GM23248 (cell line): Measurements from ENCODE around the gene TLCD3A. TPM values are rescaled to one million over a fixed set of nuclear protein-coding genes. Genes with fewer than 3 reads are reported as not detected.

Experiments
- DNase-seq: peaks from one replicate; pipeline ENCODE4 v3.0.0-alpha.2; 2015
- H2AFZ ChIP-seq: fragments of 200-600 bp; sonication (generic); 2 replicates; pipeline ENCODE4 v1.6.1; 2016; ENCODE audit warnings: antibody characterized with exemption
- H3F3A ChIP-seq: fragments of 200-600 bp; sonication (generic); 2 replicates; pipeline ENCODE4 v1.6.1; 2016; ENCODE audit warnings: mild to moderate bottlenecking, antibody characterized with exemption, mixed run types; ENCODE audit not compliant: insufficient read depth
- H3K27ac ChIP-seq: fragments of 200-600 bp; sonication (generic); 2 replicates; pipeline ENCODE4 v1.5.1; 2016; ENCODE audit warnings: mild to moderate bottlenecking
- H3K27me3 ChIP-seq: fragments of 200-600 bp; sonication (generic); replicated peaks from 2 replicates; pipeline ENCODE4 v1.6.1; 2016; ENCODE audit warnings: mild to moderate bottlenecking; ENCODE audit not compliant: insufficient read depth
- H3K36me3 ChIP-seq: fragments of 200-600 bp; sonication (generic); 2 replicates; pipeline ENCODE4 v1.6.1; 2016; ENCODE audit warnings: low read depth, mild to moderate bottlenecking
- H3K4me1 ChIP-seq: fragments of 200-600 bp; sonication (generic); 2 replicates; pipeline ENCODE4 v1.6.1; 2016; ENCODE audit warnings: mild to moderate bottlenecking; ENCODE audit not compliant: insufficient read depth
- H3K4me2 ChIP-seq: fragments of 200-600 bp; sonication (generic); one replicate; pipeline ENCODE4 v1.6.1; 2016; ENCODE audit warnings: mild to moderate bottlenecking; ENCODE audit not compliant: unreplicated experiment
- H3K4me3 ChIP-seq: fragments of 200-600 bp; sonication (generic); 2 replicates; pipeline ENCODE4 v1.5.1; 2016; ENCODE audit warnings: mild to moderate bottlenecking
- H3K79me2 ChIP-seq: fragments of 200-600 bp; sonication (generic); 2 replicates; pipeline ENCODE4 v1.6.1; 2016; ENCODE audit warnings: mild to moderate bottlenecking; ENCODE audit not compliant: insufficient read depth
- H3K9ac ChIP-seq: fragments of 200-600 bp; sonication (generic); 2 replicates; pipeline ENCODE4 v1.6.1; 2016; ENCODE audit warnings: mild to moderate bottlenecking
- H3K9me2 ChIP-seq: fragments of 200-600 bp; sonication (generic); 2 replicates; pipeline ENCODE4 v1.6.1; 2016; ENCODE audit warnings: mixed run types, mild to moderate bottlenecking, moderate library complexity; ENCODE audit not compliant: insufficient read depth
- H3K9me3 ChIP-seq: fragments of 200-600 bp; sonication (generic); one replicate; pipeline ENCODE4 v1.6.1; 2017; ENCODE audit warnings: low read depth
- H4K20me1 ChIP-seq: fragments of 200-600 bp; sonication (generic); 2 replicates; pipeline ENCODE4 v1.6.0; 2016; ENCODE audit not compliant: insufficient read depth
- EZH2 ChIP-seq: fragments of 200-600 bp; sonication (generic); IDR thresholded peaks from 2 replicates; pipeline ENCODE4 v1.6.1; 2018; ENCODE audit warnings: antibody characterized with exemption, mild to moderate bottlenecking; ENCODE audit not compliant: insufficient read depth, poor library complexity, severe bottlenecking
- EZH2phosphoT487 ChIP-seq: fragments of 200-600 bp; sonication (generic); IDR thresholded peaks from 2 replicates; pipeline ENCODE4 v1.6.1; 2018; ENCODE audit warnings: antibody characterized with exemption, moderate library complexity, mild to moderate bottlenecking, low read depth; ENCODE audit not compliant: insufficient read depth
- WGBS, 2 experiments: methylation state at CpG; one replicate each; pipeline ENCODE4 v1.1.6; 2015 to 2017; ENCODE audit warnings: low lambda C conversion rate in 2 of 2, low coverage in 1 of 2; ENCODE audit errors: missing lambda C conversion rate in 2 of 2; 5-methylcytosine and 5-hydroxymethylcytosine counted together
- in situ Hi-C: fragments of 300-500 bp; cut with MboI; formaldehyde crosslinking; loops from 2 replicates; pipeline ENCODE4 v1.15.0; 2020
- polyA plus RNA-seq: library from polyadenylated mRNA; unstranded; fragments of >200 nt; fragmentation: Nextera tagmentation; extraction: Ambion mirVana; gene quantifications from 2 replicates; pipeline ENCODE4 v1.2.1, GENCODE V29; 2016
- total RNA-seq: library from RNA; depleted of rRNA; stranded (reverse); fragments of >200 nt; shearing (Covaris generic); gene quantifications from 2 replicates; pipeline ENCODE4 v1.2.3, GENCODE V29; 2014

Gene TLCD3A
- total and polyA plus RNA-seq, 2 experiments from 2014 or later: 42.2 to 56.4 TPM

DNA sequence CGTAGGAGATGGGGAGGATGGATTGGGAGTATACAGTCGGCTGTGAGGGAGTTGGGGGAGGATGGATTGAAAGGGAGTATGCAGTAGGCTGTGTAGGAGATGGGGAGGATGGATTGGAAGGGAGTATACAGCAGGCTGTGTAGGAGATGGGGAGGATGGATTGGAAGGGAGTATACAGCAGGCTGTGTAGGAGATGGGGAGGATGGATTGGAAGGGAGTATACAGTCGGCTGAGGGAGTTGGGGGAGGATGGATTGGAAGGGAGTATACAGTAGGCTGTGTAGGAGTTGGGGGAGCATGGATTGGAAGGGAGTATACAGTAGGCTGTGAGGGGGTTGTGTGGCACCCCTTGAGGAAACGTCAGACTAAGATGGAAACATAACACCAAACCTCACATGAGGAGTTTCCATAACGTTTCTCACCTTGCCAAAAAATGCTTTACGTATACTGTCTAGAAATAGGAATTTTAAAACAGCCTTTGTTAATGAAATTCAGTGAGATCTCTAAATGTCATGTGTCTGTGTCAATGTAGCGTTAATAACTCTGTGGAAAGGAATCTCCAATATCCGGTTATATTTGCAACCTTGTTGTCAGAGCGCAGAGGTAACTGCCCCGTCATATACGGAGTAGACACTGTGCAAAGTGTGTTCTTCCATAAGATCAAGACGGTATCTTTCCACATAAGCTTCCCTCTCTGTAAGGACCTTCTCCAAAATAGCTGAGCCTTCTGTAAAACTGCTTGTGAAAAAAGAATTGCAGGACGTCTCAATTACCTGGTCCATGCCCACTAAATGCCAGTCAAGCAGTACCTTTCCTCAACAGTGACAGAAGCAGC, 11.5 kb upstream of the TLCD3A start:
- TF ChIP-seq EZH2 (no peak), EZH2phosphoT487 (no peak)
- no peak for DNase-seq

GRCh38 chr17:721540-721937, 10.9 kb upstream of the TLCD3A start:
- H2AFZ ChIP-seq: no peak overlapping the region
- no peak overlapping the region for H3K27ac ChIP-seq
- H3K9me3 ChIP-seq: no peaks in the 10 kb centered on the region
- no peaks in the 10 kb centered on the region for H3K4me1 ChIP-seq
- no peak overlapping the region for H3K4me3 ChIP-seq
- in situ Hi-C loops: no loop called here
- peaks cover 6% of the 10 kb centered on the region for H3F3A ChIP-seq
- H4K20me1 ChIP-seq: no peaks in the 10 kb centered on the region
- H3K9ac ChIP-seq: no peak overlapping the region
- WGBS, 2 experiments: 93 to 95% methylated on average over 5 of the region's 5 CpGs
- no peaks in the 10 kb centered on the region for H3K36me3 ChIP-seq
- H3K9me2 ChIP-seq: no peaks in the 10 kb centered on the region
- H3K4me2 ChIP-seq: no peak overlapping the region
- H3K27me3 ChIP-seq: no peaks in the 10 kb centered on the region
- H3K79me2 ChIP-seq: peaks cover 4% of the 10 kb centered on the region; the same call in 1 of the 2 replicates
- DNase-seq: no peak
- TF ChIP-seq EZH2phosphoT487 (no peak), EZH2 (no peak)

More for the DNA sequence above, 11.5 kb upstream of the TLCD3A start:
- H3K79me2 ChIP-seq: peaks cover 9% of the 10 kb centered on the region; the same call in 1 of the 2 replicates
- in situ Hi-C loops: no loop called here
- no peak overlapping the region for H3K4me3 ChIP-seq
- no peaks in the 10 kb centered on the region for H3K9me3 ChIP-seq
- H3K9ac ChIP-seq: no peak overlapping the region
- no peak overlapping the region for H3K4me2 ChIP-seq
- H2AFZ ChIP-seq: no peak overlapping the region
- no peaks in the 10 kb centered on the region for H4K20me1 ChIP-seq
- H3F3A ChIP-seq: peaks cover 6% of the 10 kb centered on the region
- H3K4me1 ChIP-seq: no peaks in the 10 kb centered on the region
- H3K9me2 ChIP-seq: no peaks in the 10 kb centered on the region
- H3K27ac ChIP-seq: no peak overlapping the region
- H3K36me3 ChIP-seq: no peaks in the 10 kb centered on the region
- H3K27me3 ChIP-seq: no peaks in the 10 kb centered on the region
- 76 to 77% methylated on average over 12 to 13 of the region's 13 CpGs for WGBS, 2 experiments

DNA sequence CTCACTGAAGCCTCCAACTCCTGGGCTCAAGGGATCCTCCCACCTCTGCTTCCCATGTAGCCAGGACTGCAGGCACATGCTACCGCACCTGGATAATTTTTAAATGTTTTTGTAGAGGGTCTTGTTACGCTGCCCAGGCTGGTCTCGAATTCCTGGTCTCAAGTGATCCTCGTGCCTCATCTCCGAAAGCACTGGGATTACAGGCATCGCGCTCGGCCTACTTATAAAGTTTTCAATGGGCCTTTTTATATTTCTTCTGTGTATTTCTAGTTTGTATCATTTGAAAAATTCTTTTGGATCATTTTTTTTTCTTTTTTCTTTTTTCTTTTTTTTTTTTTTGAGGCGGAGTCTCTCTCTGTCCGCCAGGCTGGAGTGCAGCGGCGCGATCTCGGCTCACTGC, 7.3 kb upstream of the TLCD3A start:
- no peak overlapping the region for H3K27ac ChIP-seq
- no peaks in the 10 kb centered on the region for H3K9me2 ChIP-seq
- in situ Hi-C loops: no loop called here
- H3K9me3 ChIP-seq: no peaks in the 10 kb centered on the region
- no peaks in the 10 kb centered on the region for H3K27me3 ChIP-seq
- no peak overlapping the region for H3K4me3 ChIP-seq
- H3K9ac ChIP-seq: no peak overlapping the region
- H2AFZ ChIP-seq: no peak overlapping the region
- DNase-seq: no peak
- no peaks in the 10 kb centered on the region for H3K79me2 ChIP-seq
- no peak overlapping the region for H3K4me2 ChIP-seq
- peaks cover 6% of the 10 kb centered on the region for H3F3A ChIP-seq
- no peaks in the 10 kb centered on the region for H3K4me1 ChIP-seq
- H4K20me1 ChIP-seq: no peaks in the 10 kb centered on the region
- no peak for TF ChIP-seq EZH2phosphoT487
- TF ChIP-seq EZH2: no peak
- no peaks in the 10 kb centered on the region for H3K36me3 ChIP-seq
- WGBS, 2 experiments: 92 to 97% methylated on average over 11 to 14 of the region's 14 CpGs

- Histone ChIP-seq H3K9ac (no peak overlapping the region), H3K9me3 (no peaks in the 10 kb centered on the region), H3F3A (peaks cover 6% of the 10 kb centered on the region), H3K4me2 (no peak overlapping the region), H3K27ac (no peak overlapping the region), H3K4me3 (no peak overlapping the region), H3K79me2 (no peaks in the 10 kb centered on the region), H4K20me1 (no peaks in the 10 kb centered on the region), H2AFZ (no peak overlapping the region), H3K36me3 (no peaks in the 10 kb centered on the region), H3K9me2 (no peaks in the 10 kb centered on the region), H3K4me1 (no peaks in the 10 kb centered on the region), H3K27me3 (no peaks in the 10 kb centered on the region)
- DNase-seq: no peak
- 85% methylated on average over 11 to 12 of the region's 12 CpGs for WGBS, 2 experiments
- no peak for TF ChIP-seq EZH2
- no peak for TF ChIP-seq EZH2phosphoT487
- in situ Hi-C loops: no loop called here
Measured at GRCh38 chr17:725746-726145, 6.7 kb upstream of the TLCD3A start.
